Hepatocyte (in vitro differentiated cells): ENCODE results near the gene LRRC61.

Experiments used
- CTCF ChIP-seq: fragments of 200-600 bp; sonication (generic); IDR thresholded peaks from 2 replicates; pipeline ENCODE4 v1.5.1; 2016; ENCODE audit warnings: antibody characterized with exemption, mild to moderate bottlenecking; ENCODE audit not compliant: poor library complexity
- EZH2 ChIP-seq: fragments of 200-600 bp; sonication (generic); IDR thresholded peaks from 2 replicates; pipeline ENCODE4 v1.6.1; 2016; ENCODE audit warnings: antibody characterized with exemption, mild to moderate bottlenecking, borderline replicate concordance
- EZH2phosphoT487 ChIP-seq: fragments of 200-600 bp; sonication (generic); IDR thresholded peaks from one replicate; pipeline ENCODE4 v1.6.1; 2018; ENCODE audit warnings: antibody characterized with exemption, mild to moderate bottlenecking, low read depth, moderate library complexity; ENCODE audit not compliant: unreplicated experiment, severe bottlenecking

DNA sequence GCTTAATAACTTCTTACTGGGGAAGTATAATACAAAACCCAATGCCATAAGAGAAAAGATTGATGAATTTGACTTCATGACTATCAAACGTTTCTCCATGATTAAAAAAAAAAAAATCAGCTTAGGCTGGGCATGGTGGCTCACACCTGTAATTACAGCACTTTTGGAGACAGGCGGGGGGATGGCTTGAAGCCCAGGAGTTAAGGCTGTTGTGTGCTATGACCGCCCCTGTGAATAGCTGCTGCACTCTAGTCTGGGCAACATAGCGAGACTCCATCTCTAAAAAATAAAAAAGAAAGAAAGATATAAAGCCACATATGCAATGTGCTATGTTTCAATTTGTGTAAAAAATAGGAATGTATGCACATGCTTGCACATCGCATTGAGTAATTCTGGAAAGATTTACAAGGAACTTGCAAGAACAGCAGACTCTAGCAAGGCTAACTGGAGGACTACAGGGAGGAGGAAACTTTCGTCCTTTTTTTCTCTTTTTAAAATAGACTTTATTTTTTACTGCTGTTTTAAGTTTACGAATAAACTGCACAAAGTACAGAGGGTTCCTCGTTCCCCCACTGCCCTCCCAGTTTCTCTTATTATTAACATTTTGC, 28.5 kb downstream of the LRRC61 start:
- TF ChIP-seq CTCF (no peak), EZH2phosphoT487 (no peak), EZH2 (no peak)
